Loucy (cell line): ENCODE data around the gene SLC27A1.
"Not testable (repeated sequence)": the region's sequence is repeated elsewhere in the genome, so short reads cannot be mapped to it uniquely, and the experiment has no call there.

Source experiments
- EZH2phosphoT487 ChIP-seq: fragments of 200-600 bp; IDR thresholded peaks from 2 replicates; pipeline ENCODE4 v1.6.1; 2018; ENCODE audit warnings: antibody characterized with exemption, mild to moderate bottlenecking, moderate library complexity, borderline replicate concordance
- TF ChIP-seq, protein P1 (sequence below): fragments of 200-600 bp; sonication (generic); conservative IDR thresholded peaks from 2 replicates; pipeline ENCODE4 v1.5.1; 2014; ENCODE audit warnings: mild to moderate bottlenecking, antibody characterized with exemption, low read length

DNA sequence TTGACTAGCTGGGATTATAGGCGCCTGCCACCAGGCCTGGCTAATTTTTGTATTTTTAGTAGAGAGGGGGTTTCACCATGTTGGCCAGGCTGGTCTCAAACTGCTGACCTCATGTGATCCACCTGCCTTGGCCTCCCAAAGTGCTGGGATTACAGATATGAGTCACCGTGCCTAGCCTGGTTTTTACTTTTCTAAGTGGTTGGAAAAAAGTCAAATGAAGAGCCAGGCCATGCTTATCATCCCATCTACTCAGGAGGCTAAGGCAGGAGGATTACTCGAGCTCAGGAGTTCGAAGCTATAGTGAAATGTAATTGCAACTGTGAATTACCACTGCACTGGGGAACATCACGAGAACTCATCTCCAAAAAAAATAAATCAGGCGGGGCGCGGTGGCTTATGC lies 48.3 kb downstream of the SLC27A1 start:
- TF ChIP-seq, protein P1, sequence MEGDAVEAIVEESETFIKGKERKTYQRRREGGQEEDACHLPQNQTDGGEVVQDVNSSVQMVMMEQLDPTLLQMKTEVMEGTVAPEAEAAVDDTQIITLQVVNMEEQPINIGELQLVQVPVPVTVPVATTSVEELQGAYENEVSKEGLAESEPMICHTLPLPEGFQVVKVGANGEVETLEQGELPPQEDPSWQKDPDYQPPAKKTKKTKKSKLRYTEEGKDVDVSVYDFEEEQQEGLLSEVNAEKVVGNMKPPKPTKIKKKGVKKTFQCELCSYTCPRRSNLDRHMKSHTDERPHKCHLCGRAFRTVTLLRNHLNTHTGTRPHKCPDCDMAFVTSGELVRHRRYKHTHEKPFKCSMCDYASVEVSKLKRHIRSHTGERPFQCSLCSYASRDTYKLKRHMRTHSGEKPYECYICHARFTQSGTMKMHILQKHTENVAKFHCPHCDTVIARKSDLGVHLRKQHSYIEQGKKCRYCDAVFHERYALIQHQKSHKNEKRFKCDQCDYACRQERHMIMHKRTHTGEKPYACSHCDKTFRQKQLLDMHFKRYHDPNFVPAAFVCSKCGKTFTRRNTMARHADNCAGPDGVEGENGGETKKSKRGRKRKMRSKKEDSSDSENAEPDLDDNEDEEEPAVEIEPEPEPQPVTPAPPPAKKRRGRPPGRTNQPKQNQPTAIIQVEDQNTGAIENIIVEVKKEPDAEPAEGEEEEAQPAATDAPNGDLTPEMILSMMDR: not testable (repeated sequence)
- TF ChIP-seq EZH2phosphoT487: not testable (repeated sequence)
